K562 treated with DMSO at 1 percent for 4 hours (cell line): ENCODE data around the gene BCL7B. TPM values are rescaled to one million over a fixed set of nuclear protein-coding genes. Genes with fewer than 3 reads are reported as not detected.

Source experiments
- total RNA-seq: library from RNA; unstranded; fragments of 300-600 nt; gene quantifications from 2 replicates; pipeline ENCODE4 v1.2.3, GENCODE V29; 2022; ENCODE audit not compliant: insufficient read depth

BCL7B gene
- total RNA-seq = 81.1 and 99.8 TPM in 2 replicates

GRCh38 chr7:73557397-73558257, at the start of gene BCL7B:
Gene BCL7B (minus strand): TSS chr7:73557690. CDS start chr7:73557578, 112 bp downstream.

GRCh38 chr7:73578342-73579128, 21.0 kb upstream of the BCL7B start, which contains the start of gene TBL2:
Gene TBL2 (minus strand): TSS chr7:73578579. CDS start chr7:73578549, 30 bp downstream.

GRCh38 chr7:73522105-73522872, 35.2 kb downstream of the BCL7B start, which contains the start of gene BAZ1B:
Gene BAZ1B (minus strand): TSS chr7:73522293. CDS start chr7:73521933, 360 bp downstream.

Other genes starting within 250 kb of the BCL7B start
- 97.9 and 106 TPM in 2 replicates for gene NSUN5, start 248.9 kb downstream of the BCL7B start, total RNA-seq
- gene TRIM50, start 229.6 kb downstream of the BCL7B start, total RNA-seq = not detected in 2 replicates
- gene FKBP6, start 229.5 kb downstream of the BCL7B start, total RNA-seq = not detected in 2 replicates
- 0.42 and 0.73 TPM in 2 replicates for gene FZD9, start 123.9 kb downstream of the BCL7B start, total RNA-seq
- gene BAZ1B, start 35.4 kb downstream of the BCL7B start, total RNA-seq = 50.3 and 60.6 TPM in 2 replicates
- gene TBL2, start 20.9 kb upstream of the BCL7B start, total RNA-seq = 46.9 and 59.2 TPM in 2 replicates
- 22.6 and 26.8 TPM in 2 replicates for gene MLXIPL, start 66.8 kb upstream of the BCL7B start, total RNA-seq
- 2.1 and 2.3 TPM in 2 replicates for gene VPS37D, start 110.1 kb upstream of the BCL7B start, total RNA-seq
- gene DNAJC30, start 125.8 kb upstream of the BCL7B start, total RNA-seq = 2.4 and 3.0 TPM in 2 replicates
- gene BUD23, start 125.9 kb upstream of the BCL7B start, total RNA-seq = 121 and 131 TPM in 2 replicates
- 6.7 and 11.6 TPM in 2 replicates for gene STX1A, start 162.0 kb upstream of the BCL7B start, total RNA-seq
- gene ABHD11, start 181.1 kb upstream of the BCL7B start, total RNA-seq = 9.8 and 11.2 TPM in 2 replicates
- not detected in 2 replicates for gene CLDN3, start 212.6 kb upstream of the BCL7B start, total RNA-seq